ENCODE data around the gene RTN3. TPM values are rescaled to one million over a fixed set of nuclear protein-coding genes. Genes with fewer than 3 reads are reported as not detected.
"Not testable (repeated sequence)": the region's sequence is repeated elsewhere in the genome, so short reads cannot be mapped to it uniquely, and the experiment has no call there.

The RTN3 gene
- total RNA-seq, 1 experiment from 2014 or later, result 79.0 TPM

DNA sequence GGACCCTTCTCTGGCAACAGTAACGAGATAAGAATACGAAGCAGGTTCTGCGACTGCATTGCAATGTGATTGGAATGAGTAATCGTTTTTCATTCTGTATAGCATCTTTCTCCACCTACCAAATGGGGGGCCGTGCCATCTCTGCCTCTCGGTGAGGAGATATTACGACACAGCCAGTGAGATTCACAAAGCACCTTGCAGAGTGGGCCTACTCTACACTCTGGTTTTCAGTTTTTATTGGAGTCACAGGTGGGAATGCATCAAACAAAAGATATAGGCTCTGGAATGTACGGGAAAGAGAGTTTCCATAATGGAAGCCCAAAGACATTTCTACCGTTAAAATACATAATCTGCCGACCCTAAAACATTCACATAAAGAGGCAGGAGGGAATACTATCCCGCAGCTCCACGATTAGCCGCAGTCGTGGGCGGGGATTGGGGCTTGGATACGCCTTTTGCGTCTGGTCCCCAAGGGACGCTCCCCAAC is 423 bp upstream of the RTN3 start:
- no peak for DNase-seq (ENCODE audit: low spot score)

DNA sequence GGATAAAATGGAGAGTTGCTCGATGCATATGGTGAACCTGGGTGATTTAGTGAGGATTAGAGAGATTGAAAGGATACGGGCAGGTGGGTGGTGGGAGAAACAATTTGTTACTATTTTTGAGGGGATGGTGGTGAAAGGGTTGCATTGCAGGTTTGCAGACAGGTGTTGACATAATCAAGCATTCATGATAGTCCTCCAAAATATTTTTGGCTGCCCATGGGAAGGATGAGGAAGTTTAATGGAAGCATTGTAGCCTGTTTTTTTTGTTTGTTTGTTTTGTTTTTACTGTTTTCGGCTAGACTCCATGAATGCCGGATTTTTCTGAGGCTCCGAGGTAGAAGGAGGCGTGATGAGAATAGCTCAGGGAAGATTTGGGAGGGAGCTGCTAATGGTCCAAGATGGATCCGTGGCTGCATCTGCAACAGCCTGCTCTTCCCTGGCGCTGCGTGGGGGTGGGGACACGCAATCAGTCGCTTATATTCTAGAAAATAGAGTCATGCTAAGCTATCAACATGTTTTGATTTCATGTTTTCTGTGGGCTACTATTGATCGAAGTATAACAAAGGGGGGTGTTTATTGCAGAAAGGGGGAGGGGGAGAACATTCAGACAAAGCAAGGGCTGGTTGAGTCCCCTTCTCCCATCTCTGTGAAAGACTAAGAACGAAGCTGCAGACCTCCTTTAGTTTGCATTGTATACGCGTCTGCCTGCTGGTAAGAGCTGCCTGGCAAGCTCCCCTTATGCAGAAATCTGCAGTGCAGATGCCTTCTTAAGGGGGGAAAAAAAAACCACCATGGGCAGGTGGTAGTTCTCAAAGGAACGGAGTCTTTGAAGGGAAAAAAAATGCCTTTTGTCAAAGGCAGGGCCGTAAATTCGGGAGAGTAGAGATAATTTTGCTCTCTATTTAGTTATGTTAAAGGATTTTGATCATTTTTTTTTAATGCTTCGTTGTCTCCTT is 1.0 kb downstream of the RTN3 start:
- DNase-seq (ENCODE audit: low spot score), result no peak

DNA sequence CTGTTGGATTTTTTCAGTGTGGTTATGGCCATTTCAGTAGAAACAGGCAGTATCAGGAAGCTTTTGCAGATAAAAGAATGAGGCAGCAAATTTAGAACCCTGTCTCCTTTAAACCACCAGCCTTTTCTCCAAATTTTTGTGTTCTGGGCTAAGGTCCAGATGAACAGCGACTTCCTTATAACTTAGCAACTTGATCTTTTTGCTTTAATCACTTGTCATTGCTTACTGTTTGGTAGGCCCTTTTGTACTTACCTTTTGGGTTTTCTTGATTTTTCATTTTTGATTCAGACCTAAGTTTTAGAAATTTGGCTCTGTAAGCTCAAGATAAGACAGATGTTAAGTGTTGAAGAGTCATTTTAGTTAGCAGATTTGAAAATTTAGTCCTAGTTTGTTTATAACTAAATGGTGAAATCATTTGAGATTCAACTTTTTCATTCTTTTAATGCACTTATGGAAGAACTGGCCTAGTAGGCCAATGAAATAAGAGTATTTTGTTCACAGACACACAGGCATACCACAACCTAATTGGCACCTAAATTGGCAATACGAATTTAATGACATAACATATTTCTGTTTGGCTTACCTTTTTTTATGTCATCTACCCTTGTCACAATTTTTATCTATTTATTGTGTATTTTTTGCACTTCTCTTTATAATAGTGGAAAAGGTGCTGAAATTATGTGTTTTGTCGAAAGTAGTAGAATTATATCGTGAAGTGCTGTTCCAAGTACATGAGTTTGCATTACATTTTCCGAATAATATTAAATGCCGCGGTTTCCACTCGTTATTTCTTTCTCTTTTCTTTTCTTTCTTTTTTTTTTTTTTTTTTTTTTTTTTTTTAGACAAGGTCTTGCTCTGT is 2.1 kb downstream of the RTN3 start:
- DNase-seq (ENCODE audit: low spot score), result no peak

DNA sequence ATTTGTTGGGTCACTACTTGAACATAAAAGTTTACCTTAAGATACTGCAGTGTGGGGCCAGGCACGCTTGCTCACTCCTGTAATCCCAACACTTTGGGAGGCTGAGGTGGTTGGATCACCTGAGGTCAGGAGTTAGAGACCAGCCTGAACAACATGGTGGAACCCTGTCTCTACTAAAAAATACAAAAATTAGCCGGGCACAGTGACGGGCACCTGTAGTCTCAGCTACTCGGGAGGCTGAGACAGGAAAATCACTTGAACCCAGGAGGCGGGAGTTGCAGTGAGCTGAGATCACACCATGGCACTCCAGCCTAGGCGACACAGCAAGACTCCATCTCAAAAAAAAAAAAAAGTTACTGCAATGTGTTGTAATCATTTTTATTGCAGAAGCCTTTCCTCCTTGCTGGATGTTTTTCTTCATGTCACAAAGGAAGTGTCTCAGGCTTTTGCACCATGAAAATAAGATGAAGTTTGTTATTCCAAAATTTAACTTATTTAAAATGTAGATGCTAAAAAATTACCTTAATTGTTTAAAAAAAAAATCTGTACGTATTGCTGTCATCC is 3.9 kb downstream of the RTN3 start:
- DNase-seq (ENCODE audit: low spot score), result not testable (repeated sequence)

DNA sequence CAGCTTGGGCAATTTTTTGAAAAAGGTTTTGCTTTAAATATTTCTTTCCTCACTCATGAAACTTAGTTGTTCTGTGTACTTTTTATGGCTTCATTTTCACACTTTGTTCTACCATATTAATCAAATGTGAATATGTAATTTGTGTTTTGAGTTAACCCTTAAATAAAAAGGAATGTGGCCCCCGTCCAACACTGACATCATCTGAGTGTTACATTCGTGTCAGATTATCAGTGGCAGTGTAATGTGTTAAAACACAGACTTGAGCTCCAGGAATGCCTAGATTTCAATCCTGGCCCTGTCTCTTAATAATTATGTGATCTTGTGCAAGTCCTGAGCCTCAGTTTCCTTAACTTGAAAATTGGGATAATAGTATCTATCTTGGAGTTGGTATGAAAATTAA is 5.6 kb downstream of the RTN3 start:
- no peak for DNase-seq (ENCODE audit: low spot score)

DNA sequence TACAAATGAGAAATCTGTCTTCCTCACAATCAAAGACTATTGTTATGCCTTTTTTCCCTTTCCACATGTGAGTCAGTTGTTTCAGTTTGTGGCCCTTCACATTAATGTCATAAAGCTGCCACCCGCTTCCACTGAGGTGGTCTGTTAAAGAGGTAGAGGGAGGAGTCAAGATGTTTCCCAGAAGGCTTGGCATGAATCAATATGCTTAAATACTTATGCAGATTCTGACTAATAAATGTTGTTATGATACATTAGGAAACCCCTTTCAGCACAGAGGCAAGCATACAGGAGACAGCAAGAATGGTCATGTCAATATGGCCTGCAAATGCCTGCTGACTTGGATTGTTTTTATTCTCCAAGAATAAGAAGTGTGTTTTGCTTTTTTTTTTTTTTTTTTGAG is 6.5 kb downstream of the RTN3 start:
- DNase-seq (ENCODE audit: low spot score), result no peak

DNA sequence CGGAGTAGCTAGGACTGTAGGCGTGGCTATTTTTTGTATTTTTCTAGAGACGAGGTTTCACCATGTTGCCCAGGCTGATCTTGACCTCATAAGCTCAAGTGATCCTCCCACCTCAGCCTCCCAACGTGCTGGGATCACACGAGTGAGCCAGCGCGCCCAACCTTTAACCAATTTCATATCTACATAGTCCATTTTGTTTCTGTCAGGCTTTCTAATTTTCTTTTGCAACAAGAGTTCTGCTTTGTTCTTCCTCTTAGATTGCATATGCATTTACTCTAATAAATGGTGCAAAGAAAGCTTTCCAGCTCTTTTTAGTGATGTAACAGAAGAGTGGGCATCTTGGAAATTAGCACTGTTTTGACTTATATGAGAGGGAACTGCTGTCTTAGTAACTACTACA is 13.3 kb downstream of the RTN3 start:
- DNase-seq (ENCODE audit: low spot score), result no peak

DNA sequence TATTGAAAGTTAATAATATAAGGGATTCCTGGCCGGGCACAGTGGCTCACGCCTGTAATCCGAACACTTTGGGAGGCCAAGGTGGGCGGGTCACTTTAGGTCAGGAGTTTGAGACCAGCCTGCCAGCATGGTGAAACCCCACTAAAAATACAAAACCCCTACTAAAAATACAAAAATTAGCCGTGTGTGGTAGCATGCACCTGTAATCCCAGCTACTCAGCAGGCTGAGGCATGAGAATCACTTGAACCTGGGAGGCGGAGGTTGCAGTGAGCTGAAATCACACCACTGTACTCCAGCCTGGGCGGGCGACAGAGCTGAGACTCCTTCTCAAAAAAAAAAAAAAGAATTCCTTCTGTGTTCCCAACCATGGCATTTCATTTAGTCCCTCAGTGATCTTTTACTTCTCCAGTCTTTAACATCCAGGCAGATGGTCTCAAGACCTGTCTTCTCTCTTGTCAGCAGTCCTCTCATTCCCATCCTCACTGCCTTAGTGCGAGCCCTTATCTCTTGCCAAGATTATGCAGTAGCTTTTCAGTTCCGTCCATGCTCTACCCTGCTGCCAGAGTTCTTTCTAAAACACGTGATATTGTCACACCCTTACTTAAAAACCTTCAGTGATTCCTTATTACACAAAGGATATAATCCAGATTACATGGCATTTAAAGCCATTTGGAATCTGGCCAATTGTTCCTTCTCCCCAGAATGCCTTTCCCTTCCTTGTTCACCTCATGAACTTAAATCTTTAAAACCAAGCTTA is 17.9 kb downstream of the RTN3 start:
- DNase-seq (ENCODE audit: low spot score), result no peak

DNA sequence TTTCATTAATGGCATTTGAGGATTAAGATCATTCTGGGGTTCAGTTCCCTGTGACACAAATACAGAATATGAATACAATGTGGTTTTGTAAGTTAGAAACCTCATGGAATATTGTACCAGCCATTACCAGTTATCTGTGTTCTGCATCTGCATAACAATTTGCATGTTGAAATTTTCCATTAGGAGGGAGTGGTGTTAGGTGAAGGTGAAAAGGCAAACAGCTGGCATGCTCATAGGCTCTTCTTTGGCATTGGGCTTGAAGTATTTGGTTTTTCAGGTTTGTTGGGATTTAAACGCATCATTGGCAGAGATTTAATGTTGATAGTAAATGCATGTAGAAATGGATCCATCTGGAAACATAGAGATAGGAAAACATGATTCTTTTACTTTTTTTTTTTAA is 18.6 kb downstream of the RTN3 start:
- no peak for DNase-seq (ENCODE audit: low spot score)

DNA sequence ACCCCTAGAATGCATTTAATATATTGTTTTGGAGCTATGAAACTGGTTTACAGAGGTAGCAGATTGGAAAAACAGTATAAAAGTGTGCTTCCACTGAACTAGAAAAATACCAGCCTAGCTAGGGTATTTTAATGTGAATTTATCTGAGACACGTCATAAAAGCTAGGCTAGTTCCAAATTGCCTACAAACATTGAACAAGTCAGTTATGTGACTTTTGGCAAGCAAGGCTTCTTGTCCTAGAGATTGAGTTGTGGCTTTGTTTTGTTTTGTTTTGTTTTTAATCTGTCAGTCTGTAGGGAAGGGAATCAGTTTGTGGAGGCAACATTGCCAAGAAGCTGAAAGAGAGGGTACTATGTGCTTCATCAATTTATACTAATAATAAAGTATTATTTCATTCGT is 24.2 kb downstream of the RTN3 start:
- DNase-seq (ENCODE audit: low spot score), result no peak

DNA sequence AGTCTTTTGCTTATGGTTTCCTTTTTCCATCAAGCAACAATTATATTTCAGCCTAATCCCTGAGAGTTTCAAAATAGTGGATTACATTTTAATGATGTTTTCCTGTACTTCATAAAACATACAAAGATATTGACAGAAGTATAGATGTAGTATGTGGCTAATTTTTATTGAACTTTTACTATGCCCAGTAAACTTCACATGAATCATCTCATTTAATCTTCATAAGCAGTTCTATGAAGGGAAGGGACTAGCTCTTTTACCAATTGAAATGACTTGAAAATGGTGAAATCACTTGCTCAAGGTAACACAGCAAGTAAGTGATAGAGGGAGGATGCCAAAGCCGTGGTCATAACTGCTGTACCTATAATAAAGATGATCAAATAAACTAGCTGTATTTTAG is 27.5 kb downstream of the RTN3 start:
- no peak for DNase-seq (ENCODE audit: low spot score)

DNA sequence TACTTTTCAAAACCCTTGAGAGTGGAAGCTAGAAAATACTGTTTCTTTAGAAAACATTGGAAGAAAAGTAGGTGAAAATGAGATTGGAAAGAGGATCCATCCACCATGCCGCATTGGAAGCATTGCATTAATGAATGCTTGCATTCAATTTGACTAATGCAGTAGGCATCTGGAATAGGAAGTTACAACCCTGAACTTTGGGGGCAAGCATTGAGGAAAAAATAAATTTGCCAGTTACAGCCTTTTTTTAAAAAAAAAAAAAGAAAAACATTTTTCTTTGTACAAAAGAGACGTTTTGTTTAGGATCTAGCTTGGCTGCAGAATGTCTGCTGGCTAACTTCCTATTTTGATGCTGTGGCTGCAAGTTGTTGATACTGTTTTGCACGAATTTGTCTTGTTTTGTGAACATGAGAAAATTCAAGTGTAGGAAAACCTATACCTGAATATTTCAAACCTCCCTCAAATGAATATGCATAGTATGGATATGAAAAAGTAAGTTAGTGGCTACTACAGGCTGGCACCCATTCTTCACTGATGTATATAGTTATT is 28.1 kb downstream of the RTN3 start:
- DNase-seq (ENCODE audit: low spot score), result no peak

DNA sequence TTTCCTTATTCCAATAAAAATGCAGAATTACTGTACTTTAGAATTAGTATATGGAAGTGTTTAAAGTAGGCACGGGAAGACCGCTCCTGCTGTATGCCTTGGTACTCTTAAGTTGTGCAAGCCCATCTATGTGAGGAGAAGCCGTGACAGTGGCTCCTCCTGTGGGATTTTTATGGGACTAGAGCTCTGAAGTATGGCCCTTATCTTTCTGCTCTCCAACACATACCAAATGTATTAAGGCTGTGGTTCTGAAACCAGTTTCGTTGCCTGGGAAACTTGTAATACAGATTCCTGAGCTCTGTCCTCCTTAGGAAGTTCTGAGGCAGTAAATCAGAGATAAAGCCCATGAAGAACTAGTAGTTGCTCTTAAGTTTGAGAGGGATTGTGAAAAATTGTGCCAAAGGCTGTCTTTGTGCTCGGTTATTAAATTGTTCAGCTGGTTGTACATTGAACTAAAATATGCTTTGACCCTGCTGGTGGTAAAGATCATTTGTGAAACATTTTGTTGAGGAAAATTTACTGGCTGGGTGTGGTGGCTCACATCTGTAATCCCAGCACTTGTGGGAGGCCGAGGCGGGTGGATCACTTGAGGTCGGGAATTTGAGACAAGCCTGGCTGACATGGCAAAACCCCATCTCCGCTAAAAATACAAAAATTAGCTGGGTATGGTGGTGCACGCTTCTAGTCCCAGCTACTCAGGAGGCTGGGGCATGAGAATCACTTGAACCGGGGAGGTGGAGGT is 29.3 kb downstream of the RTN3 start:
- DNase-seq (ENCODE audit: low spot score), result peak; percentile 70

DNA sequence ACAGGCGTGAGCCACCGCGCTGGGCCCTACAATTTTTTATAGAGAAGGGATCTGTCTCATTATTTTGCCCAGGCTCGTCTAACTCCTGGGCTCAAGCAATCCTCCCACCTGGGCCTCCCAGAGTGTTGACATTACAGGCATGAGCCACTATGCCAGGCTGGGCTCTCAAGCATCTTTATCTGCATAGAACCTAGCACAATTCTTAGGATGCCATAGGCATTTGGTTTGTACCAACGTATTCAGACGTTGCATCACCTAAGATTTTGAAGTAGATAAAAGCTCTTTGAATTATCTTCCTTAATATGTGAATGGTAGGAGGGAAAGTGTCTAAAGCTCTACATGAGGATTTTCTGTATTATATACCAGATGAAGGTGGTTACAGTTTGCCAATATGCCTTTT is 30.5 kb downstream of the RTN3 start:
- DNase-seq (ENCODE audit: low spot score), result no peak

DNA sequence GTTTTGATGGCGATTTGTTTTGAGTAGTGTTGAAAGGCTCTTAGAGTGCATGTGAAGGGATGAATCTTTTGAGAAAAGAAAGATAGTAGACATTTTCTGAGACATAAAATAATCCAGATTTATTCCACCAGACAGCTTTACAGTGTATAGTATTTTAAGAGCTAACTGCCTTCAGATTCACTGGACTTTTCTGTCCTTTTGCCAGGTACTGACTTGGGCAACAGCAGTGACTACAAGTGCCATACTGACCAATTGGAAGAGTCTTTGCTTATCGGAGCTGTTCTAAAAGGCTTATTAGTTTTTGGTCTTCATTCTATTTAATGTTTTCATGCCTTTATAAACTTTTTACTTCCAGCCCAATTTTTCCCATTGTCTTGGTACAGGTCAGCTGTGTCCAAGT is 32.5 kb downstream of the RTN3 start:
- no peak for DNase-seq (ENCODE audit: low spot score)

DNA sequence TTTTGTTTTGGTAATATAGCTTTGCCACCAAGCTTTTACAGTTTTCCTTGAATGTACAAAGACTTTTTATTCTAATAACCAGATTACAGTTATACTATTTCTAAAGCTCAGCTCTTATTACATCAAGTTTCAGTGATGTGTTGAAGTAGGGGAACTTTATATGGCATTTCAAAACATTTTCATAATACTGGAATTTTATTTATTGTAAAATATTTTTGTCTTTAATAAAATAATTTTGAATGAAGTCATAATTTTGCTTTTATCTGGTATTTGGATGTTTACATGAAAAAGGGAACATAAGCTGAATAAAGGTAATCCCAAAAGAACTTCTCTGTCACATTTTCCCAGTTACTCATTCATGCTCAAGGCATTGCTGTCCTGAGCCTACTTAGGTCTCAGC is 34.7 kb downstream of the RTN3 start:
- DNase-seq (ENCODE audit: low spot score), result no peak

DNA sequence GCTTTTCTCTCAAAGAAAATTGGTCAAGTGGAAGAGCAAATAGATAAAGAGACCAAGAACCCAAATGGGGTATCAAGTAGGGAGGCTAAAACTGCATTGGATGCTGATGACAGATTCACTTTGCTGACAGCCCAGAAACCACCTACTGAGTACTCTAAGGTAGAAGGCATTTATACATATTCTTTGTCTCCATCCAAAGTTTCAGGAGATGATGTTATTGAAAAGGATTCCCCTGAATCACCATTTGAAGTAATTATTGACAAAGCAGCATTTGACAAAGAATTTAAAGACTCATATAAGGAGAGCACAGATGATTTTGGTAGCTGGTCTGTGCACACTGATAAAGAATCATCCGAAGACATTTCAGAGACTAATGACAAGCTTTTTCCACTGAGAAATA is 37.7 kb downstream of the RTN3 start:
- DNase-seq (ENCODE audit: low spot score), result no peak

DNA sequence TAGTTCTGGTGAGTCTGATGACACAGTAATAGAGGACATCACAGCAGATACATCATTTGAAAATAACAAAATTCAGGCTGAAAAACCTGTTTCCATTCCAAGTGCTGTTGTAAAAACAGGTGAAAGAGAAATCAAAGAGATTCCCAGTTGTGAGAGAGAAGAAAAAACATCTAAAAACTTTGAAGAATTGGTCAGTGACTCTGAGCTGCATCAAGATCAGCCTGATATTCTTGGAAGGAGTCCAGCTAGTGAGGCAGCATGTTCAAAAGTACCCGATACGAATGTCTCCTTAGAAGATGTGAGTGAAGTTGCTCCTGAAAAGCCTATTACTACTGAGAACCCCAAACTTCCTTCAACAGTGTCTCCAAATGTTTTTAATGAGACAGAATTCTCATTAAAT is 38.7 kb downstream of the RTN3 start:
- no peak for DNase-seq (ENCODE audit: low spot score)

DNA sequence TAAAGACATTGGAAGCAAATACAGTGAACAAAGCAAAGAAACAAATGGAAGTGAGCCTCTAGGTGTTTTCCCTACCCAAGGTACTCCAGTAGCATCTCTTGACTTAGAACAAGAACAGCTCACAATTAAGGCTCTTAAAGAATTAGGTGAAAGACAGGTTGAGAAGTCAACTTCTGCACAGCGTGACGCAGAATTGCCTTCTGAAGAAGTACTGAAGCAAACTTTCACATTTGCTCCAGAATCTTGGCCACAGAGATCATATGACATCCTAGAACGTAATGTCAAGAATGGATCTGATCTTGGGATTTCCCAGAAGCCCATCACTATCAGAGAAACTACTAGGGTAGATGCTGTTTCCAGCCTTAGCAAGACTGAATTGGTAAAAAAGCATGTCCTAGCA is 39.3 kb downstream of the RTN3 start:
- DNase-seq (ENCODE audit: low spot score), result no peak

DNA sequence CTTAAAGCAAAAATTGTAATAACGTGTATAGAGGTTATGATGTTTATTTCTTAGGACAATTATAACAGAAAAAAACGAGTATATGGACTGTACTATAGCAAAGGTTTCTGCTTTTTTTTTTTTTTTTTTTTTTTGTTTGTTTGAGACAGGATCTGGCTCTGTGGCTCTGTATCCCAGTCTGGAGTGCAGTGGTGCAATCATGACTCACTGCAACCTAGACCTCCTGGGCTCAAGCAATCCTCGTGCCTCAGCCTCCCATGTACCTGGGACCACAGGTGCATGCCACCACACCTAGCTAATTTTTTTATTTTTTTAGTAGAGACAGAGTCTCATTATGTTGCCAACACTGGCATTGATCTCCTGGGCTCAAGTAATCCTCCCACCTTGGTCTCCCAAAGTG is 48.0 kb downstream of the RTN3 start:
- DNase-seq (ENCODE audit: low spot score), result no peak

DNA sequence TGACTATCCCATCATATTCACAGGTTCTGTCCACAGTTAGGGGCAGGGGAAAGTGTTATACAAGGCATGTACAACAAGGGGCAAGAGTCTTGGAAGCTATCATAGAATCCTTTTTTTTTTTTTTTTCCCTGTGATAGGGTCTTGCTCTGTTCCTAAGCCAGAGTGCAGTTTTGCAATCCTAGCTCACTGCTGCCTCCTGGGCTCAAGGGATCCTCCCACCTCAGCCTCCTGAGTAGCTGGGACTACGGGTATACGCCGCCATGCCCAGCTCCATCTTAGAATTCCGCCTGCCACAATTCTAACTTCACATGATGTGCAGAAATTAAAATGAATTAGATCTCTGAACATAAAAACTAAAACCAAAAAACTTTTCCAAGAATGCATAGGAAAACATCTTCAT is 55.6 kb downstream of the RTN3 start:
- no peak for DNase-seq (ENCODE audit: low spot score)
